Kasumi-1 (cell line): ENCODE measurements around the gene DNAJC5G.

Experiments used
- DNase-seq, 2 experiments: peaks; one replicate each; lab custom pipeline; 2025; lab: John Stamatoyannopoulos, UW

The DNAJC5G gene

GRCh38 chr2:27275211-27276150, at the start of gene DNAJC5G:
Gene DNAJC5G, plus strand, starts transcription at chr2:27275433. Its CDS starts 1,296 bp downstream, at chr2:27276729.
- no peak for DNase-seq

- no peak for DNase-seq
Observed at GRCh38 chr2:27225526-27225925, 49.7 kb upstream of the DNAJC5G start.

- DNase-seq, result no peak
Observed at GRCh38 chr2:27227501-27227900, 47.7 kb upstream of the DNAJC5G start.

GRCh38 chr2:27231921-27232320, 43.3 kb upstream of the DNAJC5G start:
- DNase-seq, result no peak

GRCh38 chr2:27233341-27233740, 41.9 kb upstream of the DNAJC5G start:
- DNase-seq, result no peak

- DNase-seq, result no peak
Observed at GRCh38 chr2:27236136-27236535, 39.1 kb upstream of the DNAJC5G start.

- DNase-seq, result no peak
Observed at GRCh38 chr2:27236626-27237025, 38.6 kb upstream of the DNAJC5G start.

GRCh38 chr2:27237341-27237945, 37.8 kb upstream of the DNAJC5G start:
- DNase-seq, result no peak

- DNase-seq, result no peak
Observed at GRCh38 chr2:27238976-27239375, 36.3 kb upstream of the DNAJC5G start.

- DNase-seq, result no peak
Observed at GRCh38 chr2:27240406-27240805, 34.8 kb upstream of the DNAJC5G start.

- peak in 1 of 2 experiments; percentile 9 for DNase-seq
Observed at GRCh38 chr2:27241761-27242613, 33.2 kb upstream of the DNAJC5G start.

GRCh38 chr2:27242614-27242951, 32.6 kb upstream of the DNAJC5G start:
- no peak for DNase-seq

- no peak for DNase-seq
Observed at GRCh38 chr2:27243391-27244130, 31.7 kb upstream of the DNAJC5G start.

GRCh38 chr2:27245116-27245515, 30.1 kb upstream of the DNAJC5G start:
- no peak for DNase-seq

GRCh38 chr2:27245626-27246025, 29.6 kb upstream of the DNAJC5G start:
- DNase-seq, result no peak

- DNase-seq, result no peak
Observed at GRCh38 chr2:27247893-27248292, 27.3 kb upstream of the DNAJC5G start.

- DNase-seq, result no peak
Observed at GRCh38 chr2:27249159-27249890, 25.9 kb upstream of the DNAJC5G start.

GRCh38 chr2:27249891-27250651, 25.2 kb upstream of the DNAJC5G start:
- peak; percentile 46 to 54 for DNase-seq

GRCh38 chr2:27250652-27251379, 24.4 kb upstream of the DNAJC5G start:
- DNase-seq, result no peak

- DNase-seq, result no peak
Observed at GRCh38 chr2:27251766-27252165, 23.5 kb upstream of the DNAJC5G start.
